GM23338 (cell line): ENCODE measurements around the gene CNOT1. TPM values are rescaled to one million over a fixed set of nuclear protein-coding genes. Genes with fewer than 3 reads are reported as not detected.

ENCODE experiments used
- ATAC-seq: fragments of 200-7000 bp; cut with Tn5 transposase; 3 replicates; pipeline ENCODE4 v1.9.1; 2020
- DNase-seq: peaks from one replicate; pipeline ENCODE4 v3.0.0-alpha.2; 2015; ENCODE audit warnings: low spot score
- H2AFZ ChIP-seq: fragments of 200-600 bp; sonication (generic); 2 replicates; pipeline ENCODE4 v1.8.0; 2016; ENCODE audit warnings: antibody characterized with exemption, mild to moderate bottlenecking, moderate library complexity
- H3F3A ChIP-seq: fragments of 200-600 bp; sonication (generic); replicated peaks from 2 replicates; pipeline ENCODE4 v1.8.0; 2017; ENCODE audit warnings: antibody characterized with exemption, mixed run types, low read depth
- H3K27ac ChIP-seq: fragments of 200-600 bp; sonication (generic); 2 replicates; pipeline ENCODE4 v1.6.1; 2016; ENCODE audit warnings: low read depth
- H3K27me3 ChIP-seq: fragments of 200-600 bp; sonication (generic); 2 replicates; pipeline ENCODE4 v1.8.0; 2016; ENCODE audit warnings: mild to moderate bottlenecking, mixed run types, moderate library complexity; ENCODE audit not compliant: insufficient read depth
- H3K36me3 ChIP-seq: fragments of 200-600 bp; sonication (generic); 2 replicates; pipeline ENCODE4 v1.8.0; 2016; ENCODE audit warnings: mild to moderate bottlenecking; ENCODE audit not compliant: insufficient read depth
- H3K4me1 ChIP-seq: fragments of 200-600 bp; sonication (generic); 2 replicates; pipeline ENCODE4 v1.8.0; 2016; ENCODE audit warnings: mild to moderate bottlenecking, moderate library complexity; ENCODE audit not compliant: insufficient read depth
- H3K4me2 ChIP-seq: fragments of 200-600 bp; sonication (generic); 2 replicates; pipeline ENCODE4 v1.7.1; 2017; ENCODE audit warnings: mixed run types
- H3K4me3 ChIP-seq: fragments of 200-600 bp; sonication (generic); 2 replicates; pipeline ENCODE4 v1.6.1; 2016; ENCODE audit warnings: mixed run types
- H3K79me2 ChIP-seq: fragments of 200-600 bp; sonication (generic); replicated peaks from 2 replicates; pipeline ENCODE4 v1.8.0; 2017; ENCODE audit warnings: mild to moderate bottlenecking; ENCODE audit not compliant: insufficient read depth
- H3K9me2 ChIP-seq: fragments of 200-600 bp; sonication (generic); 2 replicates; pipeline ENCODE4 v1.8.0; 2017; ENCODE audit not compliant: insufficient read depth
- H4K20me1 ChIP-seq: fragments of 200-600 bp; sonication (generic); replicated peaks from 2 replicates; pipeline ENCODE4 v1.8.0; 2017; ENCODE audit warnings: mild to moderate bottlenecking; ENCODE audit not compliant: insufficient read depth
- H3K27ac Mint-ChIP-seq: 2 replicates; pipeline ENCODE4 v1.8.0; 2020; ENCODE audit warnings: inconsistent platforms, mild to moderate bottlenecking, moderate library complexity, mixed read lengths
- H3K27me3 Mint-ChIP-seq: 3 replicates; pipeline ENCODE4 v1.8.0; 2022; ENCODE audit warnings: low read depth, mild to moderate bottlenecking, moderate library complexity, mixed read lengths, inconsistent platforms; ENCODE audit not compliant: insufficient read depth, poor library complexity
- H3K36me3 Mint-ChIP-seq: 3 replicates; pipeline ENCODE4 v1.8.0; 2021; ENCODE audit warnings: low read depth, mild to moderate bottlenecking, inconsistent platforms, moderate library complexity, mixed read lengths
- H3K4me1 Mint-ChIP-seq: 3 replicates; pipeline ENCODE4 v1.8.0; 2020; ENCODE audit warnings: mild to moderate bottlenecking, inconsistent platforms, mixed read lengths
- H3K4me3 Mint-ChIP-seq: 3 replicates; pipeline ENCODE4 v1.8.0; 2021; ENCODE audit warnings: moderate library complexity, mild to moderate bottlenecking, inconsistent platforms, mixed read lengths
- H3K9me3 Mint-ChIP-seq: 3 replicates; pipeline ENCODE4 v1.8.0; 2020; ENCODE audit warnings: moderate library complexity, mild to moderate bottlenecking, inconsistent platforms, mixed read lengths
- CREB1 ChIP-seq: fragments of 250-450 bp; sonication (Bioruptor Pico); IDR thresholded peaks from 2 replicates; pipeline ENCODE4 v1.5.0; 2020; ENCODE audit warnings: low read depth, mild to moderate bottlenecking, moderate library complexity
- EZH2 ChIP-seq: fragments of 200-600 bp; sonication (generic); IDR thresholded peaks from one replicate; pipeline ENCODE4 v1.8.0; 2017; ENCODE audit warnings: antibody characterized with exemption, mild to moderate bottlenecking, low read depth; ENCODE audit not compliant: unreplicated experiment
- EZH2phosphoT487 ChIP-seq: fragments of 200-600 bp; sonication (generic); IDR thresholded peaks from one replicate; pipeline ENCODE4 v1.8.1; 2018; ENCODE audit warnings: antibody characterized with exemption; ENCODE audit not compliant: unreplicated experiment
- JUNB ChIP-seq: IDR thresholded peaks from one replicate; pipeline ENCODE4 v1.6.1; 2016; ENCODE audit warnings: antibody characterized with exemption; ENCODE audit not compliant: unreplicated experiment
- NANOG ChIP-seq: IDR thresholded peaks from 2 replicates; pipeline ENCODE4 v1.6.1; 2016; ENCODE audit warnings: antibody characterized with exemption, borderline replicate concordance
- POLR2AphosphoS5 ChIP-seq: IDR thresholded peaks from 2 replicates; pipeline ENCODE4 v1.6.1; 2016; ENCODE audit warnings: antibody characterized with exemption, low read depth
- REST ChIP-seq: IDR thresholded peaks from one replicate; pipeline ENCODE4 v1.6.1; 2018; ENCODE audit warnings: antibody characterized with exemption; ENCODE audit not compliant: unreplicated experiment
- STAT1 ChIP-seq: IDR thresholded peaks from one replicate; pipeline ENCODE4 v1.6.1; 2016; ENCODE audit warnings: antibody characterized with exemption; ENCODE audit not compliant: unreplicated experiment
- ZNF114 ChIP-seq: fragments of 250-450 bp; sonication (Bioruptor Pico); IDR thresholded peaks from 2 replicates; pipeline ENCODE4 v1.5.0; 2020; ENCODE audit warnings: mild to moderate bottlenecking, moderate library complexity
- ZNF331 ChIP-seq: fragments of 250-450 bp; sonication (Bioruptor Pico); IDR thresholded peaks from 2 replicates; pipeline ENCODE4 v1.5.0; 2020; ENCODE audit warnings: low read depth, mild to moderate bottlenecking, moderate library complexity
- ZNF462 ChIP-seq: fragments of 250-450 bp; sonication (Bioruptor Pico); IDR thresholded peaks from 2 replicates; pipeline ENCODE4 v1.5.0; 2020; ENCODE audit warnings: mild to moderate bottlenecking, moderate library complexity
- polyA plus RNA-seq: library from polyadenylated mRNA; unstranded; fragments of >200 nt; fragmentation: Nextera tagmentation; extraction: Ambion mirVana; gene quantifications from 2 replicates; pipeline ENCODE4 v1.2.1, GENCODE V29; 2016
- total RNA-seq: library from RNA; depleted of rRNA; stranded (reverse); fragments of >200 nt; shearing (Covaris generic); gene quantifications from 2 replicates; pipeline ENCODE4 v1.2.3, GENCODE V29; 2014
- TF ChIP-seq, protein P1 (sequence below): IDR thresholded peaks from 2 replicates; pipeline ENCODE4 v1.6.1; 2016; ENCODE audit warnings: antibody characterized with exemption
- TF ChIP-seq, protein P2 (sequence below), 2 experiments: fragments of 200-600 bp in 1 of 2; sonication (generic) in 1 of 2; conservative IDR thresholded peaks; 2 replicates each; pipeline versions ENCODE4 v1.5.1 to v1.6.1; 2016 to 2017; ENCODE audit warnings: antibody characterized with exemption in 2 of 2, low read depth in 2 of 2, mild to moderate bottlenecking in 2 of 2, moderate library complexity in 1 of 2

The CNOT1 gene
- total and polyA plus RNA-seq, 2 experiments from 2014 or later, result 59.2 to 298 TPM

- H3K4me1 Mint-ChIP-seq, result peaks cover 35% of the 10 kb centered on the region
- ATAC-seq, result no peak
- Histone ChIP-seq H4K20me1 (peaks cover 3% of the 10 kb centered on the region; the same call in 1 of the 2 replicates), H3F3A (peaks cover 4% of the 10 kb centered on the region; the same call in 1 of the 2 replicates), H3K27ac (0 out of 2 replicates have a peak overlapping the region, but pooled peaks have one; percentile 26), H3K4me2 (no peak overlapping the region), H3K4me1 (peaks cover 9% of the 10 kb centered on the region; the same call in 1 of the 2 replicates), H3K36me3 (no peaks in the 10 kb centered on the region), H2AFZ (no peak overlapping the region), H3K9me2 (no peaks in the 10 kb centered on the region), H3K4me3 (no peak overlapping the region), H3K27me3 (no peaks in the 10 kb centered on the region), H3K79me2 (peaks cover 20% of the 10 kb centered on the region)
- peaks cover 18% of the 10 kb centered on the region for H3K36me3 Mint-ChIP-seq
- H3K27ac Mint-ChIP-seq, result no peak overlapping the region
- no peaks in the 10 kb centered on the region; the same call in 2 of the 3 replicates for H3K9me3 Mint-ChIP-seq
- no peak overlapping the region for H3K4me3 Mint-ChIP-seq
- H3K27me3 Mint-ChIP-seq, result peaks cover 31% of the 10 kb centered on the region
- TF ChIP-seq EZH2phosphoT487 (no peak), ZNF331 (CRISPR knock-in tag) (no peak), REST (no peak), ZNF114 (no peak), JUNB (no peak), ZNF462 (CRISPR knock-in tag) (no peak), STAT1 (no peak), NANOG (no peak), CREB1 (CRISPR knock-in tag) (no peak), POLR2AphosphoS5 (no peak), EZH2 (no peak)
- TF ChIP-seq, protein P1, sequence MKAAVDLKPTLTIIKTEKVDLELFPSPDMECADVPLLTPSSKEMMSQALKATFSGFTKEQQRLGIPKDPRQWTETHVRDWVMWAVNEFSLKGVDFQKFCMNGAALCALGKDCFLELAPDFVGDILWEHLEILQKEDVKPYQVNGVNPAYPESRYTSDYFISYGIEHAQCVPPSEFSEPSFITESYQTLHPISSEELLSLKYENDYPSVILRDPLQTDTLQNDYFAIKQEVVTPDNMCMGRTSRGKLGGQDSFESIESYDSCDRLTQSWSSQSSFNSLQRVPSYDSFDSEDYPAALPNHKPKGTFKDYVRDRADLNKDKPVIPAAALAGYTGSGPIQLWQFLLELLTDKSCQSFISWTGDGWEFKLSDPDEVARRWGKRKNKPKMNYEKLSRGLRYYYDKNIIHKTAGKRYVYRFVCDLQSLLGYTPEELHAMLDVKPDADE, result no peak
- TF ChIP-seq, protein P2, sequence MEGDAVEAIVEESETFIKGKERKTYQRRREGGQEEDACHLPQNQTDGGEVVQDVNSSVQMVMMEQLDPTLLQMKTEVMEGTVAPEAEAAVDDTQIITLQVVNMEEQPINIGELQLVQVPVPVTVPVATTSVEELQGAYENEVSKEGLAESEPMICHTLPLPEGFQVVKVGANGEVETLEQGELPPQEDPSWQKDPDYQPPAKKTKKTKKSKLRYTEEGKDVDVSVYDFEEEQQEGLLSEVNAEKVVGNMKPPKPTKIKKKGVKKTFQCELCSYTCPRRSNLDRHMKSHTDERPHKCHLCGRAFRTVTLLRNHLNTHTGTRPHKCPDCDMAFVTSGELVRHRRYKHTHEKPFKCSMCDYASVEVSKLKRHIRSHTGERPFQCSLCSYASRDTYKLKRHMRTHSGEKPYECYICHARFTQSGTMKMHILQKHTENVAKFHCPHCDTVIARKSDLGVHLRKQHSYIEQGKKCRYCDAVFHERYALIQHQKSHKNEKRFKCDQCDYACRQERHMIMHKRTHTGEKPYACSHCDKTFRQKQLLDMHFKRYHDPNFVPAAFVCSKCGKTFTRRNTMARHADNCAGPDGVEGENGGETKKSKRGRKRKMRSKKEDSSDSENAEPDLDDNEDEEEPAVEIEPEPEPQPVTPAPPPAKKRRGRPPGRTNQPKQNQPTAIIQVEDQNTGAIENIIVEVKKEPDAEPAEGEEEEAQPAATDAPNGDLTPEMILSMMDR (conservative IDR thresholded peaks at IDR 0.05; ENCODE audit: low read depth in 2 of 2), result no peak
- no peak for DNase-seq
These were observed 118.6 kb downstream of the CNOT1 start for GRCh38 chr16:58510776-58511628.
